OCI-LY1 (cell line): Measurements from ENCODE around the gene ADA.
"Not testable (repeated sequence)": the region's sequence is repeated elsewhere in the genome, so short reads cannot be mapped to it uniquely, and the experiment has no call there.

ENCODE experiments used
- H2AFZ ChIP-seq: fragments of 200-600 bp; sonication (generic), shearing (Covaris generic); 2 replicates; pipeline ENCODE4 v1.6.0; 2014; ENCODE audit warnings: antibody characterized with exemption, mild to moderate bottlenecking, low read length
- H3F3A ChIP-seq: fragments of 200-600 bp; sonication (generic), shearing (Covaris generic); 2 replicates; pipeline ENCODE4 v1.6.0; 2014; ENCODE audit warnings: mild to moderate bottlenecking, antibody characterized with exemption, low read length, moderate library complexity; ENCODE audit not compliant: insufficient read depth
- H3K27ac ChIP-seq: fragments of 200-600 bp; sonication (generic); 2 replicates; pipeline ENCODE4 v1.5.1; 2014; ENCODE audit warnings: low read length, mixed run types, mild to moderate bottlenecking, low read depth; ENCODE audit not compliant: poor library complexity, severe bottlenecking
- H3K27me3 ChIP-seq: fragments of 200-600 bp; sonication (generic); 2 replicates; pipeline ENCODE4 v1.6.0; 2014; ENCODE audit warnings: antibody characterized with exemption, mild to moderate bottlenecking, low read length, moderate library complexity; ENCODE audit not compliant: insufficient read depth
- H3K36me3 ChIP-seq: fragments of 200-600 bp; sonication (generic); 2 replicates; pipeline ENCODE4 v1.6.1; 2014; ENCODE audit warnings: mild to moderate bottlenecking, antibody characterized with exemption, low read length, moderate library complexity, mixed read lengths; ENCODE audit not compliant: insufficient read depth
- H3K4me1 ChIP-seq: fragments of 200-600 bp; sonication (generic); 2 replicates; pipeline ENCODE4 v1.5.1; 2014; ENCODE audit warnings: mild to moderate bottlenecking, low read length, moderate library complexity; ENCODE audit not compliant: insufficient read depth, severe bottlenecking
- H3K4me2 ChIP-seq: fragments of 200-600 bp; sonication (generic), shearing (Covaris generic); 2 replicates; pipeline ENCODE4 v1.6.1; 2014; ENCODE audit warnings: low read length
- H3K4me3 ChIP-seq: fragments of 200-600 bp; sonication (generic); 2 replicates; pipeline ENCODE4 v1.5.1; 2014; ENCODE audit warnings: low read length, low read depth, mild to moderate bottlenecking, mixed read lengths; ENCODE audit not compliant: poor library complexity, severe bottlenecking
- H3K79me2 ChIP-seq: fragments of 200-600 bp; shearing (Covaris generic); 2 replicates; pipeline ENCODE4 v1.6.1; 2016; ENCODE audit warnings: mixed run types, low read length, mixed read lengths; ENCODE audit not compliant: insufficient read depth
- H3K9ac ChIP-seq: fragments of 200-600 bp; sonication (generic), shearing (Covaris generic); 2 replicates; pipeline ENCODE4 v1.6.1; 2014; ENCODE audit warnings: mild to moderate bottlenecking, low read length, mixed read lengths
- H3K9me2 ChIP-seq: fragments of 200-600 bp; sonication (generic), shearing (Covaris generic); 2 replicates; pipeline ENCODE4 v1.6.1; 2014; ENCODE audit warnings: low read depth, mild to moderate bottlenecking, low read length, mixed read lengths
- H3K9me3 ChIP-seq: fragments of 200-600 bp; shearing (Covaris generic); 2 replicates; pipeline ENCODE4 v1.6.1; 2014; ENCODE audit warnings: low read length, mixed read lengths
- H4K20me1 ChIP-seq: fragments of 200-600 bp; sonication (generic), shearing (Covaris generic); 2 replicates; pipeline ENCODE4 v1.6.0; 2016; ENCODE audit warnings: mild to moderate bottlenecking, low read length; ENCODE audit not compliant: insufficient read depth
- CTCF ChIP-seq: fragments of 200-600 bp; sonication (generic), shearing (Covaris generic); IDR thresholded peaks from 2 replicates; pipeline ENCODE4 v1.5.1; 2017; ENCODE audit warnings: mild to moderate bottlenecking, antibody characterized with exemption, low read length, moderate library complexity, mixed read lengths
- EZH2 ChIP-seq: fragments of 200-600 bp; sonication (generic), shearing (Covaris generic); IDR thresholded peaks from 2 replicates; pipeline ENCODE4 v1.8.0; 2017; ENCODE audit warnings: borderline replicate concordance, mixed run types, mild to moderate bottlenecking, antibody characterized with exemption, low read length, moderate library complexity, mixed read lengths

ADA gene

GRCh38 chr20:44651684-44652423 is at the start of gene ADA:
Gene ADA, minus strand, starts transcription at chr20:44651699. Its CDS starts 92 bp downstream, at chr20:44651607.
- Histone ChIP-seq H3K9me2 (no peaks in the 10 kb centered on the region), H2AFZ (0 out of 2 replicates have a peak within 1 kb of the TSS, but pooled peaks have one; percentile 70), H3K36me3 (no peaks in the 10 kb centered on the region; the same call in 1 of the 2 replicates), H3K27me3 (peaks cover 16% of the 10 kb centered on the region; the same call in 1 of the 2 replicates), H3K4me1 (peaks cover 53% of the 10 kb centered on the region), H3K9ac (peak within 1 kb of the TSS; percentile 90), H3K4me2 (peak within 1 kb of the TSS; percentile 95), H3K79me2 (no peaks in the 10 kb centered on the region), H3F3A (no peaks in the 10 kb centered on the region), H4K20me1 (no peaks in the 10 kb centered on the region), H3K9me3 (no peaks in the 10 kb centered on the region), H3K4me3 (peak within 1 kb of the TSS; percentile 81), H3K27ac (peak within 1 kb of the TSS; percentile 33)
- TF ChIP-seq EZH2 (no peak), CTCF (no peak)

GRCh38 chr20:44700306-44700705 is 48.8 kb upstream of the ADA start:
- Histone ChIP-seq H3K79me2 (no peaks in the 10 kb centered on the region), H4K20me1 (no peaks in the 10 kb centered on the region), H3K4me3 (no peak overlapping the region), H3K4me2 (no peak overlapping the region), H3K36me3 (no peaks in the 10 kb centered on the region), H3K27ac (no peak overlapping the region), H2AFZ (no peak overlapping the region), H3K9ac (no peak overlapping the region), H3K4me1 (peaks cover 37% of the 10 kb centered on the region), H3K9me2 (no peaks in the 10 kb centered on the region), H3K27me3 (no peaks in the 10 kb centered on the region), H3K9me3 (peaks cover 3% of the 10 kb centered on the region; the same call in 1 of the 2 replicates), H3F3A (no peaks in the 10 kb centered on the region)
- TF ChIP-seq EZH2, result no peak
- no peak for TF ChIP-seq CTCF

- Histone ChIP-seq H3K9me3 (peaks cover 3% of the 10 kb centered on the region; the same call in 1 of the 2 replicates), H2AFZ (no peak overlapping the region), H3K4me1 (peaks cover 27% of the 10 kb centered on the region), H3K36me3 (no peaks in the 10 kb centered on the region), H3K9ac (no peak overlapping the region), H3K79me2 (no peaks in the 10 kb centered on the region), H3K27ac (no peak overlapping the region), H3K27me3 (no peaks in the 10 kb centered on the region), H3F3A (no peaks in the 10 kb centered on the region), H3K9me2 (no peaks in the 10 kb centered on the region), H3K4me3 (no peak overlapping the region), H3K4me2 (no peak overlapping the region), H4K20me1 (no peaks in the 10 kb centered on the region)
- TF ChIP-seq EZH2 (no peak), CTCF (no peak)
Measured at GRCh38 chr20:44698351-44698750, 46.9 kb upstream of the ADA start.

- peaks cover 14% of the 10 kb centered on the region for H3K4me1 ChIP-seq
- not testable (repeated sequence) for H3K4me2 ChIP-seq, H3F3A ChIP-seq, H3K4me3 ChIP-seq, H2AFZ ChIP-seq, H3K27ac ChIP-seq, H3K79me2 ChIP-seq, H4K20me1 ChIP-seq, H3K9me3 ChIP-seq, H3K36me3 ChIP-seq, H3K9ac ChIP-seq, H3K9me2 ChIP-seq, H3K27me3 ChIP-seq
Measured at GRCh38 chr20:44697041-44697440, 45.5 kb upstream of the ADA start.
